Loucy (cell line): ENCODE data around the gene MACF1.
"Not testable (repeated sequence)": the region's sequence is repeated elsewhere in the genome, so short reads cannot be mapped to it uniquely, and the experiment has no call there.

Experiments
- H2AFZ ChIP-seq: fragments of 200-600 bp; sonication (generic); 2 replicates; pipeline ENCODE4 v1.6.0; 2016; ENCODE audit warnings: antibody characterized with exemption, mild to moderate bottlenecking, low read length, moderate library complexity
- H3F3A ChIP-seq: fragments of 200-600 bp; 2 replicates; pipeline ENCODE4 v1.6.0; 2016; ENCODE audit warnings: antibody characterized with exemption, low read depth, mild to moderate bottlenecking
- H3K27me3 ChIP-seq: fragments of 200-600 bp; sonication (generic); 2 replicates; pipeline ENCODE4 v1.6.1; 2014; ENCODE audit warnings: low read length, mild to moderate bottlenecking; ENCODE audit not compliant: insufficient read depth, poor library complexity, severe bottlenecking
- H3K36me3 ChIP-seq: fragments of 200-600 bp; sonication (generic); 2 replicates; pipeline ENCODE4 v1.6.1; 2016; ENCODE audit warnings: low read length; ENCODE audit not compliant: insufficient read depth
- H3K4me1 ChIP-seq: fragments of 200-600 bp; sonication (generic); 2 replicates; pipeline ENCODE4 v1.5.1; 2014; ENCODE audit warnings: low read length, mild to moderate bottlenecking; ENCODE audit not compliant: insufficient read depth, poor library complexity, severe bottlenecking
- H3K4me2 ChIP-seq: fragments of 200-600 bp; sonication (generic); 2 replicates; pipeline ENCODE4 v1.6.0; 2014; ENCODE audit warnings: antibody characterized with exemption, low read length, low read depth, mild to moderate bottlenecking; ENCODE audit not compliant: poor library complexity, severe bottlenecking
- H3K4me3 ChIP-seq: fragments of 200-600 bp; sonication (generic); 2 replicates; pipeline ENCODE4 v1.5.1; 2014; ENCODE audit warnings: low read length, mild to moderate bottlenecking, mixed read lengths; ENCODE audit not compliant: poor library complexity, severe bottlenecking
- H3K79me2 ChIP-seq: fragments of 200-600 bp; sonication (generic); 2 replicates; pipeline ENCODE4 v1.6.1; 2014; ENCODE audit warnings: low read length; ENCODE audit not compliant: insufficient read depth
- H3K9ac ChIP-seq: fragments of 200-600 bp; sonication (generic); 2 replicates; pipeline ENCODE4 v1.6.0; 2014; ENCODE audit warnings: mild to moderate bottlenecking, low read depth, low read length, moderate library complexity; ENCODE audit not compliant: poor library complexity, severe bottlenecking
- H3K9me2 ChIP-seq: fragments of 200-600 bp; sonication (generic); replicated peaks from 2 replicates; pipeline ENCODE4 v1.6.1; 2016; ENCODE audit warnings: low read depth, low read length, mixed read lengths
- H3K9me3 ChIP-seq: fragments of 200-600 bp; sonication (generic); 2 replicates; pipeline ENCODE4 v1.6.1; 2014; ENCODE audit warnings: mild to moderate bottlenecking, antibody characterized with exemption, low read length, low read depth; ENCODE audit not compliant: insufficient read depth
- H4K20me1 ChIP-seq: fragments of 200-600 bp; sonication (generic); 2 replicates; pipeline ENCODE4 v1.6.0; 2014; ENCODE audit warnings: antibody characterized with exemption, low read length, mild to moderate bottlenecking; ENCODE audit not compliant: insufficient read depth, poor library complexity, severe bottlenecking
- EZH2phosphoT487 ChIP-seq: fragments of 200-600 bp; IDR thresholded peaks from 2 replicates; pipeline ENCODE4 v1.6.1; 2018; ENCODE audit warnings: antibody characterized with exemption, mild to moderate bottlenecking, moderate library complexity, borderline replicate concordance
- TF ChIP-seq, protein P1 (sequence below): fragments of 200-600 bp; sonication (generic); conservative IDR thresholded peaks from 2 replicates; pipeline ENCODE4 v1.5.1; 2014; ENCODE audit warnings: mild to moderate bottlenecking, antibody characterized with exemption, low read length

Gene MACF1

DNA sequence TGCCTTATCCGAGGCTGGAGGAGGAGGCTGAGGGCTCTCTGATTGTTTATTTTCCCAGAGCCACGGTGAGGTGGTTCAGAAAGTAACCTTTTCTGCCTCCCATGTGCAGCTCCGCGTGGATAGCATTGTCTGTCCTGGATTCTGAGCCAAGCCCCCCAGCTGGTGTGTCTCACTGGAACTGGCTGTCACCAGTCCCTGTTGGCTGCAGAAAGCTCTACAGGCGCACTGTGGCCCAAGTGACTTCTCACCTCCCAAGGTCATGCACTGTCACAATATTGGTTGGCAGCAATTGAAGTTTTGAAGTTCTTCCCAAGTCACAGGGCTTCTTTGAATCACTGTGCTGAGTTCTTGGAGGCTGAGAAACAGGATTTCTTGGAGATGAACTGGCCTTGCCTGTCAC is 295.2 kb downstream of the MACF1 start:
- Histone ChIP-seq H2AFZ (no peak overlapping the region), H3K4me2 (no peak overlapping the region), H3F3A (no peaks in the 10 kb centered on the region), H3K79me2 (no peaks in the 10 kb centered on the region), H4K20me1 (no peaks in the 10 kb centered on the region), H3K9ac (no peak overlapping the region), H3K4me1 (no peaks in the 10 kb centered on the region), H3K27me3 (no peaks in the 10 kb centered on the region), H3K4me3 (no peak overlapping the region), H3K36me3 (no peaks in the 10 kb centered on the region), H3K9me3 (no peaks in the 10 kb centered on the region), H3K9me2 (no peaks in the 10 kb centered on the region)
- TF ChIP-seq, protein P1, sequence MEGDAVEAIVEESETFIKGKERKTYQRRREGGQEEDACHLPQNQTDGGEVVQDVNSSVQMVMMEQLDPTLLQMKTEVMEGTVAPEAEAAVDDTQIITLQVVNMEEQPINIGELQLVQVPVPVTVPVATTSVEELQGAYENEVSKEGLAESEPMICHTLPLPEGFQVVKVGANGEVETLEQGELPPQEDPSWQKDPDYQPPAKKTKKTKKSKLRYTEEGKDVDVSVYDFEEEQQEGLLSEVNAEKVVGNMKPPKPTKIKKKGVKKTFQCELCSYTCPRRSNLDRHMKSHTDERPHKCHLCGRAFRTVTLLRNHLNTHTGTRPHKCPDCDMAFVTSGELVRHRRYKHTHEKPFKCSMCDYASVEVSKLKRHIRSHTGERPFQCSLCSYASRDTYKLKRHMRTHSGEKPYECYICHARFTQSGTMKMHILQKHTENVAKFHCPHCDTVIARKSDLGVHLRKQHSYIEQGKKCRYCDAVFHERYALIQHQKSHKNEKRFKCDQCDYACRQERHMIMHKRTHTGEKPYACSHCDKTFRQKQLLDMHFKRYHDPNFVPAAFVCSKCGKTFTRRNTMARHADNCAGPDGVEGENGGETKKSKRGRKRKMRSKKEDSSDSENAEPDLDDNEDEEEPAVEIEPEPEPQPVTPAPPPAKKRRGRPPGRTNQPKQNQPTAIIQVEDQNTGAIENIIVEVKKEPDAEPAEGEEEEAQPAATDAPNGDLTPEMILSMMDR: no peak
- no peak for TF ChIP-seq EZH2phosphoT487

DNA sequence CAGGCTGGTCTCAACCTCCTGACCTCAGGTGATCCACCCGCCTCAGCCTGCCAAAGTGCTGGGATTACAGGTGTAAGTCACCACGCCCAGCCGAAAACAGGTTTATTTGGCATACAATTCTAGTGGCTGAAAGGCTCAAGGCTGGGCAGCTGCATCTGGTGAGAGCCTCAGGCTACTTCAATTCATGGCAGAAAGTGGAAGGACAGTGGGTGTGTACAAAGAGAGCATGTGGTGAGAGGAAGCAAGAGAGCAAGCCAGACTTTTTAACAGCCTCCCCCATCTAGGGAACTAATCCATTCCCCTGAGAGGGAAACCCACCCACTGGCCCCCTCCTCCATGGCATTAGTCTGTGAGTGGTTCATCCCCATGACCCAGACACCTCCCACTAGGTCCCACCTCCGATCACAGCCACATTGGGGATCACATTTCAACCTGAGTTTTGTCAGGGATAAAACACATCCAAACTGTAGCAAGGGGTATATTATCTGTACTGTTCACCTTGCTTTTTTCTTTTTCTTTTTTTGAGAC is 296.4 kb downstream of the MACF1 start:
- TF ChIP-seq, protein P1: no peak
- no peak for TF ChIP-seq EZH2phosphoT487
- Histone ChIP-seq H4K20me1 (no peaks in the 10 kb centered on the region), H3K9me3 (no peaks in the 10 kb centered on the region), H3K79me2 (no peaks in the 10 kb centered on the region), H3K9ac (no peak overlapping the region), H3K9me2 (no peaks in the 10 kb centered on the region), H3F3A (no peaks in the 10 kb centered on the region), H3K4me1 (no peaks in the 10 kb centered on the region), H3K4me3 (no peak overlapping the region), H2AFZ (no peak overlapping the region), H3K4me2 (no peak overlapping the region), H3K36me3 (no peaks in the 10 kb centered on the region), H3K27me3 (no peaks in the 10 kb centered on the region)

- Histone ChIP-seq H3K9me2 (no peaks in the 10 kb centered on the region), H3K36me3 (no peaks in the 10 kb centered on the region), H2AFZ (no peak overlapping the region), H3K4me3 (no peak overlapping the region), H3K4me2 (no peak overlapping the region), H3K4me1 (no peaks in the 10 kb centered on the region), H3K9ac (no peak overlapping the region), H3K79me2 (no peaks in the 10 kb centered on the region), H3F3A (no peaks in the 10 kb centered on the region), H4K20me1 (no peaks in the 10 kb centered on the region), H3K27me3 (no peaks in the 10 kb centered on the region), H3K9me3 (no peaks in the 10 kb centered on the region)
- TF ChIP-seq EZH2phosphoT487: no peak
- TF ChIP-seq, protein P1: no peak
Measured at GRCh38 chr1:39501666-39502065, 297.2 kb downstream of the MACF1 start.

DNA sequence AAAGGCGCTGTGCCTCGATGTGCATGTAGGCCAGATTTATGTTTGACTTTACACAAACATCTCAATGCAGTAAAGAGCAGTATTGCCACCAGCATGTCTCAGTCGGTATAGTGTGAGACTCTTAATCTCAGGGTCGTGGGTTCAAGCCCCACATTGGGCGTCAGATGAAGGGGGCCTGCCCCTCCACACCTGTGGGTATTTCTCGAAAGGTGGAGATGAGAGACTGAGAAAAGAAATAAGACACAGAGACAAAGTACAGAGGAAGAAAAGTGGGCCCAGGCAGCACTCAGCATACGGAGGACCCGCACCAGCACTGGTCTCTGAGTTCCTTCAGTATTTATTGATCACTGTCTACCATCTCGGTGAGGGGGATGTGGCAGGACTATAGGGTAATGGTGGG is 299.9 kb downstream of the MACF1 start:
- H2AFZ ChIP-seq, H3K9me3 ChIP-seq, H3K4me1 ChIP-seq, H4K20me1 ChIP-seq, H3K4me3 ChIP-seq, H3K36me3 ChIP-seq, H3K27me3 ChIP-seq, H3K9ac ChIP-seq, H3K4me2 ChIP-seq, H3F3A ChIP-seq, H3K79me2 ChIP-seq, H3K9me2 ChIP-seq: not testable (repeated sequence)
